Measurements from ENCODE around the gene FBXW12.

FBXW12 gene

DNA sequence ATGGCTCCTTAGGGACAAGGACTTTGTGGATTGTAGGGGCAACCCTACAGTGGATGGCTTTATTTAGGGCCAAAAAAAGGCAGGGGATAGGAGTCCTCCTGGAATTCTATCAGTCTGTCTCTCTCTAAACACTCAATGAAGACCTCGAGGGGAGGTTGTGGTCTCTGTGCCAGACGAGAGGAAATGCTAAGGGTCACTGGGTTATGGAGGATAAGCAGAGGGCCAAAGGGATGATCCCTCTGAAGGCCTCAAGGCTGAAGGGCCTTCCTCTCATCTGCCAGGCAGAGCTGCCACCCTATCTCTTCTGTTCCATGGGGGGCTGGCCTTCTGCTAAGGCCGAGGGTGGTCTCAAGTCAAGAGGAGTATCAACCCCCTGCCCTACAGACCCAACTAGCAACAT lies 30.9 kb downstream of the FBXW12 start:
- H3K23ac ChIP-seq (ENCODE audit: low read depth, low read length, poor library complexity), result no peak overlapping the region
- no peak overlapping the region for H2AFZ ChIP-seq (ENCODE audit: low read length)
- H3K36me3 ChIP-seq (replicated peaks in 1 of 2; ENCODE audit: control insufficient read depth in 2 of 2, insufficient read depth in 2 of 2, low read length in 2 of 2), result peaks cover 44 to 64% of the 10 kb centered on the region in 2 donors
- H3K9ac ChIP-seq (ENCODE audit: low read depth, low read length, poor library complexity), result no peak overlapping the region
- H3K27me3 ChIP-seq (ENCODE audit: control insufficient read depth in 3 of 3, insufficient read depth in 3 of 3, low read depth in 1 of 3, low read length in 3 of 3), result no peaks in the 10 kb centered on the region
- DNase-seq (ENCODE audit: low spot score), result no peak
- no peak overlapping the region for H2BK120ac ChIP-seq (ENCODE audit: low read depth, low read length)
- no peak overlapping the region for H2BK5ac ChIP-seq (ENCODE audit: low read length)
- no peak overlapping the region for H2BK15ac ChIP-seq (ENCODE audit: low read length)
- no peak overlapping the region for H3K4ac ChIP-seq (ENCODE audit: low read length)
- H4K91ac ChIP-seq (ENCODE audit: low read depth, low read length, poor library complexity), result no peak overlapping the region
- peaks cover 0 to 1% of the 10 kb centered on the region in 2 donors for H3K9me3 ChIP-seq (replicated peaks in 1 of 2; ENCODE audit: control insufficient read depth in 2 of 2, insufficient read depth in 1 of 2, low read depth in 1 of 2, low read length in 2 of 2)
- no peaks in the 10 kb centered on the region for H3K4me1 ChIP-seq (ENCODE audit: control insufficient read depth in 2 of 2, insufficient read depth in 1 of 2, low read depth in 1 of 2, low read length in 2 of 2)
- H2AK5ac ChIP-seq (ENCODE audit: low read depth, low read length), result no peak overlapping the region
- no peak overlapping the region for H3K4me3 ChIP-seq (ENCODE audit: low read length in 2 of 2)
- no peak overlapping the region for H3K4me2 ChIP-seq (ENCODE audit: insufficient read depth, low read length, poor library complexity, severe bottlenecking)
- H4K8ac ChIP-seq (ENCODE audit: low read depth, low read length), result no peak overlapping the region
- H3K27ac ChIP-seq (replicated peaks; ENCODE audit: low read length), result no peak overlapping the region
- peaks cover 2% of the 10 kb centered on the region for H3K79me1 ChIP-seq (ENCODE audit: low read depth, low read length)
- H3K18ac ChIP-seq (ENCODE audit: low read length), result no peak overlapping the region
- no peak overlapping the region for H2BK12ac ChIP-seq (ENCODE audit: low read length)
- H3K14ac ChIP-seq (ENCODE audit: low read length), result no peak overlapping the region
- no CpG with 5 or more reads among the region's 3 CpGs for WGBS, 2 donors (ENCODE audit: extremely low coverage in 2 of 2, insufficient read length in 2 of 2, insufficient replicate concordance in 1 of 2)

DNA sequence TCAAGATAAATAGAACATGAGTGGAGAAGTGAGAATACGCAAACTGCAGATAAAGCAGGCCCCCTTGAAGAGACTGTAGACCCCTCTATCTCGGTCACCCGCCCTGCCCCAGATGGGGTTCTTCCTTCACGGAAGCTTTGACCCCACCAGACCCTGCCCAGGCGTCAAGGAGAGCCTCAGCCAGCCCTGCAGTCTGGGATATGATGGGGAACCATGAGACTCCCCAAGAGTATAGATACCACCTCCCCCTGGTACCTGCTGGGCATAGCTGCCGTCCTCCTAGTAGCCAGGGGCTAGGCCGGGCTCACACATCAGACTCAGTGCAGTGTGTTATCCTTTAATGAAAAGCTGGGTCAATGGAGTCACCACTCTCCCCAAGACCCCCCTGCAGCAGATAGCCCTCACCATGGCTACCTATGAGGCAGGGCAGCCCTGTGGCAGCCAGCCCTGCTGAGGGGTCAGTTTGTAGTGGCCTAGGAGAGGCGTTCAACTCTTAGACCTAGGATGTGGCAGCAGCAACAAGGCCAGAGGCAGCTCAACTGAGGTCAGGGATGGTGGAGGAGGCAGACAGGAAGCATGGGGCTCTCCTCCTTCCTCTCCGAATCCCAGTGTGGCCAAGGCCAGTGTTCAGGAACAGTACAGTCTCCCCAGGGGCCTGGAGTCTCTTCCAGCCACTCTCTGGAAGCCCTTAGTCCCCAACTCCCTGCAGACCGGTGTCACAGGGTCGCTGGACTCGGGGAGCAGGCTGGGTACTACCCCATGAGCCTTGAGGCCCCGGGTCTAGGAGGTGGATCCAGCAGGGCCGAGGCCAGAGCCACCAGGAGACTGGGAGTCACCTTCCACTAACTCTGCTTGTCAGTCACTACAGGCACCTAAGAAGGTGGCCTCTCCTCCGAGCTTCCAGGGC lies 31.8 kb downstream of the FBXW12 start:
- Histone ChIP-seq H4K91ac (ENCODE audit: low read depth, low read length, poor library complexity) (no peak overlapping the region), H3K27ac (replicated peaks; ENCODE audit: low read length) (no peak overlapping the region), H3K27me3 (ENCODE audit: control insufficient read depth in 3 of 3, insufficient read depth in 3 of 3, low read depth in 1 of 3, low read length in 3 of 3) (no peaks in the 10 kb centered on the region), H2AFZ (ENCODE audit: low read length) (no peak overlapping the region), H2BK12ac (ENCODE audit: low read length) (no peak overlapping the region), H3K14ac (ENCODE audit: low read length) (no peak overlapping the region), H2AK5ac (ENCODE audit: low read depth, low read length) (no peak overlapping the region), H4K8ac (ENCODE audit: low read depth, low read length) (no peak overlapping the region), H3K36me3 (replicated peaks in 1 of 2; ENCODE audit: control insufficient read depth in 2 of 2, insufficient read depth in 2 of 2, low read length in 2 of 2) (peaks cover 51 to 72% of the 10 kb centered on the region in 2 donors), H3K9ac (ENCODE audit: low read depth, low read length, poor library complexity) (no peak overlapping the region), H3K4me3 (ENCODE audit: low read length in 2 of 2) (no peak overlapping the region), H3K23ac (ENCODE audit: low read depth, low read length, poor library complexity) (no peak overlapping the region), H3K4ac (ENCODE audit: low read length) (no peak overlapping the region), H3K9me3 (replicated peaks in 1 of 2; ENCODE audit: control insufficient read depth in 2 of 2, insufficient read depth in 1 of 2, low read depth in 1 of 2, low read length in 2 of 2) (peaks cover 0 to 1% of the 10 kb centered on the region in 2 donors), H3K4me1 (ENCODE audit: control insufficient read depth in 2 of 2, insufficient read depth in 1 of 2, low read depth in 1 of 2, low read length in 2 of 2) (no peaks in the 10 kb centered on the region), H2BK120ac (ENCODE audit: low read depth, low read length) (no peak overlapping the region), H2BK15ac (ENCODE audit: low read length) (no peak overlapping the region), H2BK5ac (ENCODE audit: low read length) (no peak overlapping the region), H3K18ac (ENCODE audit: low read length) (no peak overlapping the region), H3K4me2 (ENCODE audit: insufficient read depth, low read length, poor library complexity, severe bottlenecking) (no peak overlapping the region), H3K79me1 (ENCODE audit: low read depth, low read length) (peaks cover 2% of the 10 kb centered on the region)
- no peak for DNase-seq (ENCODE audit: low spot score)
- no CpG with 5 or more reads among the region's 15 CpGs for WGBS, 2 donors (ENCODE audit: extremely low coverage in 2 of 2, insufficient read length in 2 of 2, insufficient replicate concordance in 1 of 2)

GRCh38 chr3:48404440-48405342 lies 32.7 kb downstream of the FBXW12 start:
- Histone ChIP-seq H3K14ac (ENCODE audit: low read length) (no peak overlapping the region), H3K4me1 (ENCODE audit: control insufficient read depth in 2 of 2, insufficient read depth in 1 of 2, low read depth in 1 of 2, low read length in 2 of 2) (no peaks in the 10 kb centered on the region), H3K36me3 (replicated peaks in 1 of 2; ENCODE audit: control insufficient read depth in 2 of 2, insufficient read depth in 2 of 2, low read length in 2 of 2) (peaks cover 59 to 81% of the 10 kb centered on the region in 2 donors), H3K23ac (ENCODE audit: low read depth, low read length, poor library complexity) (peak overlapping the region; percentile 53), H2AFZ (ENCODE audit: low read length) (no peak overlapping the region), H3K27ac (replicated peaks; ENCODE audit: low read length) (no peak overlapping the region), H3K9me3 (replicated peaks in 1 of 2; ENCODE audit: control insufficient read depth in 2 of 2, insufficient read depth in 1 of 2, low read depth in 1 of 2, low read length in 2 of 2) (peaks cover 0 to 1% of the 10 kb centered on the region in 2 donors), H3K4me2 (ENCODE audit: insufficient read depth, low read length, poor library complexity, severe bottlenecking) (no peak overlapping the region), H3K9ac (ENCODE audit: low read depth, low read length, poor library complexity) (no peak overlapping the region), H2BK5ac (ENCODE audit: low read length) (no peak overlapping the region), H3K79me1 (ENCODE audit: low read depth, low read length) (peaks cover 4% of the 10 kb centered on the region), H3K18ac (ENCODE audit: low read length) (no peak overlapping the region), H2BK12ac (ENCODE audit: low read length) (no peak overlapping the region), H2BK15ac (ENCODE audit: low read length) (no peak overlapping the region), H3K4me3 (ENCODE audit: low read length in 2 of 2) (no peak overlapping the region), H3K4ac (ENCODE audit: low read length) (no peak overlapping the region), H4K91ac (ENCODE audit: low read depth, low read length, poor library complexity) (no peak overlapping the region), H4K8ac (ENCODE audit: low read depth, low read length) (no peak overlapping the region), H3K27me3 (ENCODE audit: control insufficient read depth in 3 of 3, insufficient read depth in 3 of 3, low read depth in 1 of 3, low read length in 3 of 3) (no peaks in the 10 kb centered on the region), H2BK120ac (ENCODE audit: low read depth, low read length) (no peak overlapping the region), H2AK5ac (ENCODE audit: low read depth, low read length) (no peak overlapping the region)
- no peak for DNase-seq (ENCODE audit: low spot score)
- WGBS, 2 donors (ENCODE audit: extremely low coverage in 2 of 2, insufficient read length in 2 of 2, insufficient replicate concordance in 1 of 2), result no CpG with 5 or more reads among the region's 21 CpGs
